ENCODE data around the gene TMC4.
"Not testable (repeated sequence)": the region's sequence is repeated elsewhere in the genome, so short reads cannot be mapped to it uniquely, and the experiment has no call there.

The TMC4 gene

GRCh38 chr19:54181894-54182293 lies 8.9 kb upstream of the TMC4 start:
- H3K36me3 Mint-ChIP-seq (ENCODE audit: insufficient read depth); H3K9me3 Mint-ChIP-seq; ATAC-seq (replicated peaks); H3K4me3 Mint-ChIP-seq; H3K27ac Mint-ChIP-seq; H3K4me1 Mint-ChIP-seq (ENCODE audit: low read depth in 2 of 2); DNase-seq; H3K27me3 Mint-ChIP-seq: not testable (repeated sequence)

GRCh38 chr19:54180691-54181091 lies 7.7 kb upstream of the TMC4 start:
- Mint-ChIP-seq H3K36me3 (ENCODE audit: insufficient read depth) (peaks cover 8% of the 10 kb centered on the region), H3K4me1 (ENCODE audit: low read depth in 2 of 2) (peaks cover 0 to 5% of the 10 kb centered on the region in 2 donors), H3K27me3 (no peaks in the 10 kb centered on the region), H3K4me3 (no peak overlapping the region), H3K9me3 (no peaks in the 10 kb centered on the region), H3K27ac (no peak overlapping the region)
- DNase-seq (no peak), ATAC-seq (replicated peaks) (no peak)

- H3K9me3 Mint-ChIP-seq: no peaks in the 10 kb centered on the region
- H3K27me3 Mint-ChIP-seq: no peaks in the 10 kb centered on the region
- no peak overlapping the region for H3K27ac Mint-ChIP-seq
- DNase-seq: no peak
- H3K4me1 Mint-ChIP-seq (ENCODE audit: low read depth in 2 of 2): no peaks in the 10 kb centered on the region
- no peak overlapping the region for H3K4me3 Mint-ChIP-seq
- ATAC-seq (replicated peaks): no peak
- H3K36me3 Mint-ChIP-seq (ENCODE audit: insufficient read depth): peaks cover 6% of the 10 kb centered on the region
Observed at GRCh38 chr19:54179921-54180461, 7.0 kb upstream of the TMC4 start.

GRCh38 chr19:54179262-54179852 lies 6.4 kb upstream of the TMC4 start:
- no peaks in the 10 kb centered on the region for H3K27me3 Mint-ChIP-seq
- H3K4me3 Mint-ChIP-seq: no peak overlapping the region

GRCh38 chr19:54178581-54179261 lies 5.8 kb upstream of the TMC4 start:
- DNase-seq (peak in 1 of 3 experiments; percentile 43), ATAC-seq (replicated peaks) (peak; percentile 91)
- Mint-ChIP-seq H3K27me3 (no peaks in the 10 kb centered on the region), H3K4me1 (ENCODE audit: low read depth in 2 of 2) (no peaks in the 10 kb centered on the region), H3K4me3 (no peak overlapping the region), H3K36me3 (ENCODE audit: insufficient read depth) (peaks cover 3% of the 10 kb centered on the region), H3K9me3 (no peaks in the 10 kb centered on the region), H3K27ac (no peak overlapping the region)

More at GRCh38 chr19:54179262-54179852, 6.4 kb upstream of the TMC4 start:
- DNase-seq: no peak
- no peak for ATAC-seq (replicated peaks)
- Mint-ChIP-seq H3K9me3 (no peaks in the 10 kb centered on the region), H3K4me1 (ENCODE audit: low read depth in 2 of 2) (no peaks in the 10 kb centered on the region), H3K36me3 (ENCODE audit: insufficient read depth) (peaks cover 3% of the 10 kb centered on the region), H3K27ac (no peak overlapping the region)

GRCh38 chr19:54173951-54174834 lies 1.2 kb upstream of the TMC4 start:
- H3K27ac Mint-ChIP-seq: peak overlapping the region in 1 of 2 donors; percentile 51
- H3K36me3 Mint-ChIP-seq (ENCODE audit: insufficient read depth): no peaks in the 10 kb centered on the region
- no peak for DNase-seq
- no peak overlapping the region for H3K4me3 Mint-ChIP-seq
- H3K4me1 Mint-ChIP-seq (ENCODE audit: low read depth in 2 of 2): peaks cover 2 to 4% of the 10 kb centered on the region in 2 donors
- no peak for ATAC-seq (replicated peaks)
- H3K27me3 Mint-ChIP-seq: no peaks in the 10 kb centered on the region
- H3K9me3 Mint-ChIP-seq: no peaks in the 10 kb centered on the region

GRCh38 chr19:54173359-54173699 lies 369 bp upstream of the TMC4 start:
- H3K9me3 Mint-ChIP-seq: no peaks in the 10 kb centered on the region
- H3K4me1 Mint-ChIP-seq (ENCODE audit: low read depth in 2 of 2): peaks cover 3 to 6% of the 10 kb centered on the region in 2 donors
- no peak overlapping the region for H3K27ac Mint-ChIP-seq
- no peaks in the 10 kb centered on the region for H3K27me3 Mint-ChIP-seq
- ATAC-seq (replicated peaks): no peak
- no peaks in the 10 kb centered on the region for H3K36me3 Mint-ChIP-seq (ENCODE audit: insufficient read depth)
- DNase-seq: no peak
- no peak overlapping the region for H3K4me3 Mint-ChIP-seq

- H3K9me3 Mint-ChIP-seq; H3K27me3 Mint-ChIP-seq; H3K36me3 Mint-ChIP-seq (ENCODE audit: insufficient read depth); ATAC-seq (replicated peaks); DNase-seq; H3K4me3 Mint-ChIP-seq: not testable (repeated sequence)
- Mint-ChIP-seq H3K4me1 (ENCODE audit: low read depth in 2 of 2) (peaks cover 7 to 10% of the 10 kb centered on the region in 2 donors), H3K27ac (peak overlapping the region in 1 of 2 donors; percentile 64)
Observed at GRCh38 chr19:54171736-54172431, 1.1 kb downstream of the TMC4 start.

- no peak for ATAC-seq (replicated peaks)
- Mint-ChIP-seq H3K4me3 (no peak overlapping the region), H3K4me1 (ENCODE audit: low read depth in 2 of 2) (peaks cover 13 to 17% of the 10 kb centered on the region in 2 donors), H3K27ac (no peak overlapping the region), H3K27me3 (no peaks in the 10 kb centered on the region), H3K36me3 (ENCODE audit: insufficient read depth) (no peaks in the 10 kb centered on the region), H3K9me3 (no peaks in the 10 kb centered on the region)
- DNase-seq: no peak
Observed at GRCh38 chr19:54169149-54169740, 3.7 kb downstream of the TMC4 start.

- no peaks in the 10 kb centered on the region for H3K27me3 Mint-ChIP-seq
- H3K36me3 Mint-ChIP-seq (ENCODE audit: insufficient read depth): peaks cover 2% of the 10 kb centered on the region
- H3K4me3 Mint-ChIP-seq: peak overlapping the region in 1 of 2 donors; percentile 21
- H3K4me1 Mint-ChIP-seq (ENCODE audit: low read depth in 2 of 2): peaks cover 15 to 19% of the 10 kb centered on the region in 2 donors
- no peak overlapping the region for H3K27ac Mint-ChIP-seq
- no peaks in the 10 kb centered on the region for H3K9me3 Mint-ChIP-seq
- ATAC-seq (replicated peaks): peak; percentile 68
- peak; percentile 88 to 90 (median 89) for DNase-seq
Observed at GRCh38 chr19:54168174-54168917, 4.6 kb downstream of the TMC4 start.

- Mint-ChIP-seq H3K27me3 (no peaks in the 10 kb centered on the region), H3K27ac (peak overlapping the region in 1 of 2 donors; percentile 65), H3K4me3 (peak overlapping the region; percentile 84 to 95), H3K4me1 (ENCODE audit: low read depth in 2 of 2) (peaks cover 33 to 34% of the 10 kb centered on the region in 2 donors), H3K36me3 (ENCODE audit: insufficient read depth) (peaks cover 20% of the 10 kb centered on the region), H3K9me3 (no peaks in the 10 kb centered on the region)
- DNase-seq (no peak), ATAC-seq (replicated peaks) (no peak)
Observed at GRCh38 chr19:54165222-54165621, 7.7 kb downstream of the TMC4 start.

- Mint-ChIP-seq H3K27ac (peak overlapping the region; percentile 65 to 78), H3K36me3 (ENCODE audit: insufficient read depth) (peaks cover 24% of the 10 kb centered on the region)
Observed at GRCh38 chr19:54164369-54165068, 8.4 kb downstream of the TMC4 start.

More at GRCh38 chr19:54164369-54165068, 8.4 kb downstream of the TMC4 start:
- Mint-ChIP-seq H3K9me3 (no peaks in the 10 kb centered on the region), H3K4me3 (peak overlapping the region; percentile 84 to 95), H3K4me1 (ENCODE audit: low read depth in 2 of 2) (peaks cover 36 to 38% of the 10 kb centered on the region in 2 donors), H3K27me3 (no peaks in the 10 kb centered on the region)
- ATAC-seq (replicated peaks) (peak; percentile 23), DNase-seq (peak; percentile 53 to 79 (median 78))
